Right cardiac atrium (tissue), 5 donors: ENCODE results near the gene XPA. TPM values are rescaled to one million over a fixed set of nuclear protein-coding genes. Genes with fewer than 3 reads are reported as not detected.

ENCODE experiments used
- ATAC-seq, 2 donors: fragments of 200-7000 bp; cut with Tn5 transposase; one replicate each; pipeline versions ENCODE4 v1.8.0 to v1.9.1; 2020; ENCODE audit warnings: moderate library complexity in 2 of 2, mild to moderate bottlenecking in 1 of 2
- DNase-seq, 3 donors: peaks; one replicate each; pipeline ENCODE4 v3.0.0-alpha.2; 2020
- H3K27ac ChIP-seq: one replicate; pipeline ENCODE4 v1.5.1; 2013; ENCODE audit warnings: mild to moderate bottlenecking, low read length, control low read depth, moderate library complexity
- H3K27me3 ChIP-seq: one replicate; pipeline ENCODE4 v1.6.1; 2013; ENCODE audit not compliant: control insufficient read depth, insufficient read depth
- H3K4me1 ChIP-seq: one replicate; pipeline ENCODE4 v1.6.1; 2013; ENCODE audit warnings: low read length; ENCODE audit not compliant: control insufficient read depth, insufficient read depth
- H3K4me3 ChIP-seq: one replicate; pipeline ENCODE4 v1.5.1; 2013; ENCODE audit warnings: low read length, control low read depth
- H3K9me3 ChIP-seq: one replicate; pipeline ENCODE4 v1.6.1; 2013; ENCODE audit warnings: low read length; ENCODE audit not compliant: control insufficient read depth
- WGBS: extraction: QIAGEN DNeasy Blood & Tissue Kit; methylation state at CpG from one replicate; pipeline ENCODE4 v1.1.7; 2013; 5-methylcytosine and 5-hydroxymethylcytosine counted together
- intact Hi-C, 4 donors: fragments of 100-400 bp; cut with DNase I; formaldehyde crosslinking; loops; one replicate each; pipeline versions ENCODE4 v1.11.0 to v1.14.0; 2022 to 2023
- polyA plus RNA-seq: library from polyadenylated mRNA; stranded (reverse); fragments of 200-250 nt; gene quantifications from one replicate; pipeline ENCODE4 v1.2.3, GENCODE V29; 2013
- total RNA-seq, 4 donors: library from RNA; stranded (reverse); fragmentation: NEBNext Ultra II Directional; extraction: Animal tissue kit (Norgen Biotek cat#: 25700); gene quantifications; one replicate each; pipeline ENCODE4 v1.2.1, GENCODE V29; 2021
- donor health status: healthy with polysubstance abuse.
- donor health status: DM: no; HTN: yes; CAD: no.
- donor health status: DM: no; HTN: no; CAD: no.
- donor health status: DM: no; HTN: yes; CAD: no; lungs with severe emphysema.
- donor health status: DM: yes; HTN: yes; CAD: no.

The XPA gene
- total and polyA plus RNA-seq, 5 donors: 7.1 to 10.7 (median 10.0) TPM

- ATAC-seq: no peak
- no peaks in the 10 kb centered on the region for H3K27me3 ChIP-seq
- no peak for DNase-seq
- intact Hi-C loops: no loop called here
- H3K4me3 ChIP-seq: no peak overlapping the region
- H3K9me3 ChIP-seq: no peaks in the 10 kb centered on the region
- no peak overlapping the region for H3K27ac ChIP-seq
- WGBS: 67% methylated on average over 3 of the region's 3 CpGs
- no peaks in the 10 kb centered on the region for H3K4me1 ChIP-seq
Measured at GRCh38 chr9:97651646-97652045, 45.5 kb downstream of the XPA start.

GRCh38 chr9:97647996-97648395, 49.1 kb downstream of the XPA start:
- 76% methylated on average over 5 of the region's 5 CpGs for WGBS
- no peak for ATAC-seq
- H3K9me3 ChIP-seq: no peaks in the 10 kb centered on the region
- H3K27ac ChIP-seq: no peak overlapping the region
- intact Hi-C loops: no loop called here
- no peak for DNase-seq
- H3K4me3 ChIP-seq: no peak overlapping the region
- H3K27me3 ChIP-seq: no peaks in the 10 kb centered on the region
- H3K4me1 ChIP-seq: no peaks in the 10 kb centered on the region

GRCh38 chr9:97645720-97646119, 51.4 kb downstream of the XPA start:
- Histone ChIP-seq H3K9me3 (no peaks in the 10 kb centered on the region), H3K27ac (no peak overlapping the region), H3K27me3 (no peaks in the 10 kb centered on the region), H3K4me1 (no peaks in the 10 kb centered on the region), H3K4me3 (no peak overlapping the region)
- ATAC-seq (no peak), DNase-seq (no peak)
- intact Hi-C loops: no loop called here

GRCh38 chr9:97640325-97640724, 56.8 kb downstream of the XPA start:
- Histone ChIP-seq H3K4me1 (peaks cover 3% of the 10 kb centered on the region), H3K4me3 (no peak overlapping the region)
- ATAC-seq: no peak

GRCh38 chr9:97638666-97639065, 58.5 kb downstream of the XPA start:
- Histone ChIP-seq H3K4me3 (no peak overlapping the region), H3K27ac (no peak overlapping the region), H3K27me3 (no peaks in the 10 kb centered on the region), H3K4me1 (peaks cover 3% of the 10 kb centered on the region), H3K9me3 (no peaks in the 10 kb centered on the region)
- ATAC-seq: no peak
- WGBS: 66% methylated on average over 3 of the region's 3 CpGs
- no peak for DNase-seq
- intact Hi-C loops: no loop called here

More at GRCh38 chr9:97640325-97640724, 56.8 kb downstream of the XPA start:
- Histone ChIP-seq H3K27me3 (no peaks in the 10 kb centered on the region), H3K9me3 (no peaks in the 10 kb centered on the region), H3K27ac (no peak overlapping the region)
- intact Hi-C loops: no loop called here
- no peak for DNase-seq
- WGBS: 74% methylated on average over 2 of the region's 2 CpGs

GRCh38 chr9:97636903-97637302, 60.2 kb downstream of the XPA start:
- Histone ChIP-seq H3K27ac (no peak overlapping the region), H3K9me3 (no peaks in the 10 kb centered on the region), H3K4me1 (peaks cover 3% of the 10 kb centered on the region), H3K27me3 (no peaks in the 10 kb centered on the region), H3K4me3 (no peak overlapping the region)
- intact Hi-C loops: no loop called here
- no peak for DNase-seq
- WGBS: 69% methylated on average over 3 of the region's 3 CpGs
- no peak for ATAC-seq

- ATAC-seq (no peak), DNase-seq (no peak)
- Histone ChIP-seq H3K27ac (no peak overlapping the region), H3K9me3 (no peaks in the 10 kb centered on the region), H3K27me3 (no peaks in the 10 kb centered on the region), H3K4me3 (peak overlapping the region; percentile 64), H3K4me1 (peaks cover 6% of the 10 kb centered on the region)
- 74% methylated on average over 7 of the region's 7 CpGs for WGBS
- intact Hi-C loops: no loop called here
Measured at GRCh38 chr9:97635026-97635425, 62.1 kb downstream of the XPA start.

GRCh38 chr9:97633859-97634490, 63.2 kb downstream of the XPA start:
- peaks cover 6% of the 10 kb centered on the region for H3K4me1 ChIP-seq
- H3K4me3 ChIP-seq: peak overlapping the region; percentile 64
- ATAC-seq (no peak), DNase-seq (no peak)
- no peaks in the 10 kb centered on the region for H3K27me3 ChIP-seq
- intact Hi-C loops: no loop called here
- peak overlapping the region; percentile 92 for H3K27ac ChIP-seq
- under 1% methylated on average over 43 of the region's 43 CpGs for WGBS
- no peaks in the 10 kb centered on the region for H3K9me3 ChIP-seq

- peak; percentile 96 to 97 for ATAC-seq
Measured at GRCh38 chr9:97632985-97633858, 63.9 kb downstream of the XPA start, which contains the start of the genes NCBP1 and TSTD2. NCBP1 (plus strand) TSS chr9:97633821; CDS start chr9:97633882, 61 bp downstream. TSTD2 (minus strand) TSS chr9:97633368; CDS start chr9:97627562, 5,806 bp downstream.

GRCh38 chr9:97632248-97632984, 64.7 kb downstream of the XPA start:
- H3K27ac ChIP-seq: peak overlapping the region; percentile 92
- ATAC-seq (peak; percentile 30 to 39), DNase-seq (peak; percentile 67 to 86 (median 73))
- intact Hi-C loops: no loop called here
- H3K9me3 ChIP-seq: no peaks in the 10 kb centered on the region
- WGBS: 1% methylated on average over 27 of the region's 27 CpGs
- H3K27me3 ChIP-seq: no peaks in the 10 kb centered on the region
- H3K4me3 ChIP-seq: peak overlapping the region; percentile 64
- peaks cover 9% of the 10 kb centered on the region for H3K4me1 ChIP-seq

More at GRCh38 chr9:97632985-97633858, 63.9 kb downstream of the XPA start, which contains the start of the genes NCBP1 and TSTD2:
- Histone ChIP-seq H3K27ac (peak within 1 kb of the TSS; percentile 92), H3K4me3 (peak within 1 kb of the TSS; percentile 64), H3K9me3 (no peaks in the 10 kb centered on the region), H3K27me3 (no peaks in the 10 kb centered on the region), H3K4me1 (peaks cover 9% of the 10 kb centered on the region)
- intact Hi-C loops: no loop called here
- WGBS: under 1% methylated on average over 83 of the region's 83 CpGs
- peak; percentile 98 to 99 (median 99) for DNase-seq

- no peak for DNase-seq
- ATAC-seq: no peak
- Histone ChIP-seq H3K9me3 (no peaks in the 10 kb centered on the region), H3K27me3 (no peaks in the 10 kb centered on the region), H3K4me3 (no peak overlapping the region), H3K4me1 (peaks cover 7% of the 10 kb centered on the region), H3K27ac (no peak overlapping the region)
- intact Hi-C loops: no loop called here
Measured at GRCh38 chr9:97630591-97630990, 66.5 kb downstream of the XPA start.
